MCF 10A (cell line): ENCODE measurements around the gene ZNF544. TPM values are rescaled to one million over a fixed set of nuclear protein-coding genes. Genes with fewer than 3 reads are reported as not detected.

Source experiments
- Bru-seq: library from RNA; stranded (reverse); fragments of 400-500 nt; gene quantifications from one replicate; lab custom pipeline; 2021; lab: Mats Ljungman, UMichigan
- BruChase-seq, 2 experiments: library from RNA; stranded (reverse); fragments of 400-500 nt; gene quantifications; one replicate each; lab custom pipeline; 2021; lab: Mats Ljungman, UMichigan
- BruUV-seq: library from RNA; stranded (reverse); fragments of 400-500 nt; replicated peaks from 2 replicates; lab custom pipeline; 2021; lab: Mats Ljungman, UMichigan
- CTCF ChIA-PET: fragments of 300-600 bp; sonication (Branson Sonifier 250); formaldehyde crosslinking; extraction: SDS; loops from one replicate; lab custom pipeline; 2021; ENCODE audit warnings: antibody characterized with exemption, inconsistent platforms; lab: Yijun Ruan, JAX
- POLR2A ChIA-PET: fragments of 300-600, 350-650 bp; sonication (Branson Sonifier 250); formaldehyde crosslinking; extraction: SDS; loops from one replicate; lab custom pipeline; 2020; ENCODE audit warnings: antibody characterized with exemption, inconsistent platforms; lab: Yijun Ruan, JAX
- DNase-seq: peaks from one replicate; pipeline ENCODE4 v3.0.0-alpha.2; 2018; ENCODE audit not compliant: unreplicated experiment
- H3K27ac Mint-ChIP-seq: one replicate; pipeline ENCODE4 v1.8.0; 2022; ENCODE audit warnings: mild to moderate bottlenecking, low read depth, mixed read lengths; ENCODE audit not compliant: unreplicated experiment
- H3K27me3 Mint-ChIP-seq: one replicate; pipeline ENCODE4 v1.8.0; 2022; ENCODE audit warnings: mixed read lengths; ENCODE audit not compliant: insufficient read depth, unreplicated experiment
- H3K36me3 Mint-ChIP-seq: one replicate; pipeline ENCODE4 v1.8.0; 2022; ENCODE audit warnings: mild to moderate bottlenecking, moderate library complexity, mixed read lengths; ENCODE audit not compliant: insufficient read depth, unreplicated experiment
- H3K4me1 Mint-ChIP-seq: one replicate; pipeline ENCODE4 v1.8.0; 2022; ENCODE audit warnings: mixed read lengths; ENCODE audit not compliant: insufficient read depth, unreplicated experiment
- H3K4me3 Mint-ChIP-seq: one replicate; pipeline ENCODE4 v1.8.0; 2022; ENCODE audit warnings: mild to moderate bottlenecking, moderate library complexity, mixed read lengths; ENCODE audit not compliant: unreplicated experiment
- H3K9me3 Mint-ChIP-seq: one replicate; pipeline ENCODE4 v1.8.0; 2022; ENCODE audit warnings: mixed read lengths; ENCODE audit not compliant: unreplicated experiment
- CTCF ChIP-seq: fragments of 200-600 bp; IDR thresholded peaks from one replicate; pipeline ENCODE4 v1.8.0; 2022; ENCODE audit warnings: antibody characterized with exemption, mild to moderate bottlenecking; ENCODE audit not compliant: unreplicated experiment
- intact Hi-C: fragments of 100-400 bp; cut with micrococcal nuclease; formaldehyde crosslinking; loops from 2 replicates; pipeline ENCODE4 v1.14.1; 2022
- long read RNA-seq: library from polyadenylated mRNA; stranded (forward); transcript quantifications from one replicate; pipeline ENCODE4 v2.0.0, GENCODE V29; 2022
- total RNA-seq: library from RNA; stranded (reverse); gene quantifications from 2 replicates; pipeline ENCODE4 v1.2.3, GENCODE V29; 2022

Gene ZNF544
- total RNA-seq (39.4 and 42.3 TPM in 2 replicates), Bru-seq, nascent RNA (percentile 91 among the genes with signal in this experiment), BruChase-seq, experiment 1, labeled RNA remaining after a 6-hour chase (percentile 93 among the genes with signal in this experiment), BruChase-seq, experiment 2, labeled RNA remaining after a 2-hour chase (percentile 97 among the genes with signal in this experiment)
- long read RNA-seq, transcript ZNF544-213 (7 exons, 3,587 nt): major isoform, 14 of 61 reads
- long read RNA-seq, partial matches to known transcripts: 3 of 61 reads
- long read RNA-seq, other reads (novel, unspliced or antisense): 39 of 61 reads

- ChIA-PET POLR2A (interaction anchor here (0.6 to 2.5 kb wide), 19 partner anchors 8 to 1026 kb away, joined by 3 to 17 read pairs (median 4); partner anchors contain the start of genes ERVK3-1, TRIM28, ZNF274 and ZNF329), CTCF (interaction anchor here (0.7 to 1.4 kb wide), 8 partner anchors 9 to 596 kb away, joined by 3 to 6 read pairs (median 4); partner anchors contain the start of genes ZNF211 and ZNF274)
- H3K9me3 Mint-ChIP-seq: peaks cover 29% of the 10 kb centered on the region
- no peak for TF ChIP-seq CTCF
- no peaks in the 10 kb centered on the region for H3K27me3 Mint-ChIP-seq
- DNase-seq: peak; percentile 84
- peak within 1 kb of the TSS; percentile 85 for H3K4me3 Mint-ChIP-seq
- H3K4me1 Mint-ChIP-seq: peaks cover 8% of the 10 kb centered on the region
- intact Hi-C loops: loop anchor here (2.0 to 5.0 kb wide), 2 partner anchors 76 to 159 kb away; partner anchors contain the start of genes ERVK3-1 and RPS5
- H3K36me3 Mint-ChIP-seq: peaks cover 50% of the 10 kb centered on the region
- H3K27ac Mint-ChIP-seq: peak within 1 kb of the TSS; percentile 92
- no TSS peak for BruUV-seq
These were observed at the start of gene ZNF544 for GRCh38 chr19:58228585-58229254. Gene ZNF544, plus strand, starts transcription at chr19:58228914. Its CDS starts 15,110 bp downstream, at chr19:58244024.

- DNase-seq: peak; percentile 51
- Mint-ChIP-seq H3K27ac (peak overlapping the region; percentile 100), H3K36me3 (peaks cover 30% of the 10 kb centered on the region), H3K4me3 (peak overlapping the region; percentile 94), H3K9me3 (peaks cover 16% of the 10 kb centered on the region), H3K27me3 (no peaks in the 10 kb centered on the region), H3K4me1 (peaks cover 6% of the 10 kb centered on the region)
- intact Hi-C loops: no loop called here
- BruUV-seq: no TSS peak
- ChIA-PET POLR2A (interaction anchor here (1.0 kb wide), 1 partner anchor 145 kb away, joined by 3 read pairs; the partner anchor contains the start of gene ZSCAN22), CTCF (no interaction called here)
- peak; percentile 30 for TF ChIP-seq CTCF
These were observed 46.7 kb upstream of the ZNF544 start for GRCh38 chr19:58181902-58182576.

- no peaks in the 10 kb centered on the region for H3K27me3 Mint-ChIP-seq
- H3K4me3 Mint-ChIP-seq: peak overlapping the region; percentile 94
- intact Hi-C loops: no loop called here
- BruUV-seq: no TSS peak
- DNase-seq: no peak
- POLR2A ChIA-PET: interaction anchor here (1.0 to 1.6 kb wide), 7 partner anchors 12 to 622 kb away, joined by 3 to 9 read pairs (median 5); partner anchors contain the start of genes ZNF544, ZNF586 and ZSCAN22
- H3K27ac Mint-ChIP-seq: peak overlapping the region; percentile 100
- no peak for TF ChIP-seq CTCF
- peaks cover 31% of the 10 kb centered on the region for H3K36me3 Mint-ChIP-seq
- peaks cover 16% of the 10 kb centered on the region for H3K9me3 Mint-ChIP-seq
- CTCF ChIA-PET: interaction anchor here (1.5 kb wide), 1 partner anchor 46 kb away, joined by 6 read pairs; the partner anchor contains the start of gene ZNF544
- peaks cover 6% of the 10 kb centered on the region for H3K4me1 Mint-ChIP-seq
These were observed 46.1 kb upstream of the ZNF544 start for GRCh38 chr19:58182577-58182988.
